ENCODE measurements around the gene PDIA5. TPM values are rescaled to one million over a fixed set of nuclear protein-coding genes. Genes with fewer than 3 reads are reported as not detected.

The PDIA5 gene
- total RNA-seq, 1 experiment from 2014 or later, result 24.3 TPM

GRCh38 chr3:123122525-123123315, 55.9 kb downstream of the PDIA5 start:
- Histone ChIP-seq H4K5ac (ENCODE audit: insufficient read length, low read depth, low read length) (no peak overlapping the region), H3K4ac (ENCODE audit: low read depth, low read length) (no peak overlapping the region), H2AFZ (ENCODE audit: low read length) (no peak overlapping the region), H3K23me2 (ENCODE audit: insufficient read length, low read depth, low read length, poor library complexity, severe bottlenecking) (no peaks in the 10 kb centered on the region), H2BK20ac (ENCODE audit: low read depth, low read length, poor library complexity, severe bottlenecking) (no peak overlapping the region), H3K4me1 (ENCODE audit: insufficient read depth, low read length) (no peaks in the 10 kb centered on the region), H4K20me1 (ENCODE audit: control insufficient read depth, insufficient read depth, insufficient read length) (no peaks in the 10 kb centered on the region), H3K9ac (ENCODE audit: extremely low read depth, insufficient read length, low read length) (no peak overlapping the region), H2BK5ac (ENCODE audit: insufficient read length, low read length) (no peak overlapping the region), H3K27me3 (ENCODE audit: insufficient read depth, low read length) (no peaks in the 10 kb centered on the region), H3K79me2 (ENCODE audit: insufficient read depth, low read length) (no peaks in the 10 kb centered on the region), H3K9me3 (ENCODE audit: control insufficient read depth, low read depth, low read length) (no peaks in the 10 kb centered on the region), H3K18ac (ENCODE audit: insufficient read length, low read depth, low read length) (no peak overlapping the region), H2BK12ac (ENCODE audit: insufficient read length, low read depth, low read length) (no peak overlapping the region), H3K23ac (ENCODE audit: insufficient read length, low read depth, low read length) (no peak overlapping the region), H4K8ac (replicated peaks; ENCODE audit: insufficient read length, low read depth, low read length) (no peak overlapping the region), H2AK5ac (ENCODE audit: insufficient read length, low read length) (no peak overlapping the region), H2BK15ac (ENCODE audit: low read depth, low read length) (no peak overlapping the region), H3K4me2 (ENCODE audit: insufficient read depth, insufficient read length, low read length) (no peak overlapping the region), H3T11ph (ENCODE audit: low read length) (no peak overlapping the region), H4K91ac (ENCODE audit: insufficient read length, low read depth, low read length) (no peak overlapping the region), H3K27ac (ENCODE audit: insufficient read length, low read depth, low read length) (no peak overlapping the region), H3K79me1 (ENCODE audit: insufficient read depth, low read depth, low read length, poor library complexity, severe bottlenecking) (no peaks in the 10 kb centered on the region), H3K14ac (ENCODE audit: insufficient read depth, low read length) (no peak overlapping the region), H3K56ac (ENCODE audit: insufficient read length, low read depth, low read length) (no peak overlapping the region), H2BK120ac (ENCODE audit: low read depth, low read length, poor library complexity, severe bottlenecking) (no peak overlapping the region)
- H3K36me3 Mint-ChIP-seq (ENCODE audit: insufficient read depth in 1 of 3, low read depth in 3 of 3), result peaks cover 8 to 60% (median 17%) of the 10 kb centered on the region in 3 experiments; a peak in 6 of 7 replicates
- H3K9me3 Mint-ChIP-seq, result no peaks in the 10 kb centered on the region
- peaks cover 11 to 19% of the 10 kb centered on the region in 2 experiments for H3K4me1 Mint-ChIP-seq
- no peaks in the 10 kb centered on the region for H3K27me3 Mint-ChIP-seq (ENCODE audit: low read depth)
- no peak overlapping the region for H3K4me3 Mint-ChIP-seq
- no CpG with 5 or more reads among the region's 8 CpGs for WGBS (ENCODE audit: extremely low coverage, insufficient read length, low lambda C conversion rate)
- TF ChIP-seq CTCF (conservative IDR thresholded peaks at IDR 0.05), result no peak
- peak overlapping the region in 1 of 3 experiments; percentile 19; a peak in 2 of 7 replicates for H3K27ac Mint-ChIP-seq
- DNase-seq, result no peak

Measured in H9 (cell line).